GM18511 (cell line): ENCODE results near the gene ZFP69B.
"Not testable (repeated sequence)": the region's sequence is repeated elsewhere in the genome, so short reads cannot be mapped to it uniquely, and the experiment has no call there.

Source experiments
- ATAC-seq: cut with Tn5 transposase; IDR thresholded peaks from one replicate; pipeline ENCODE4 v1.9.1; 2021; ENCODE audit warnings: mild to moderate bottlenecking, moderate library complexity; ENCODE audit not compliant: unreplicated experiment

ZFP69B gene

DNA sequence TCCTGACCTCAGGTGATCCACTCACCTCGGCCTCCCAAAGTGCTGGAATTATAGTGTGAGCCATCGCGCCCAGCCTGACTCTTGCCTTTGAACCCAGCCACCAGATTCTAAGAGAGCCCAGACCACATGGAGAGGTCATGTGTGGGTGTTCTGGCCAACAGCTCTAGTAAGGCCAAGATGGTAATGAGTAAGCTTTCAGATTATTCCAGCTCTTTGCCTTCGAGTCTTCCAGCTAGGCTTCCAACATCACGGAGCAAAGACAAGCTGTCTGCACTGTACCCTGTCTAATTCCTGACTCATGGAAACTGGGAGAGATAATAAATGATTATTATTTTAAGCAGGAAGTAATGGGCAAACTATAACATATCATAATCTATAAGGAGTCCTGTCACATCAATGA lies 14.8 kb upstream of the ZFP69B start:
- ATAC-seq: no peak

DNA sequence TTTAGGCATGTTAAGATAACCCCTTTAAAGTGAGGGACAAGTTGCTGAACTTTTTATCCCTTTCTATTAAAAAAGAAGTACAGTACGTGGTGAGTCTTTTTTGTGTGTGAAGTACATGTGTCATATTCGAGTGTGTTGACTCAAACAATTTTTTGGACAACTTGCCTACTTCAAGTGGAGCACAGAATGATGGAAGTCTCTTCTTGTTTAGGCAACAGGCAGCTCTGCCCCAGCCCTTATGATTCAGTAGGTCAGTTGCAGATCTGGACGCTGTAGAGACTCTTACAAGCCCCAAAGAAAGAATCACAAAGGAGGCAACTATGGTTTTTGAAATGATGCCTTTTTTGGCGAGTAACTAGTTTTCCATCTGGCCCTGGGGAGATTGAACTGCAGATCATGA lies 14.4 kb upstream of the ZFP69B start:
- ATAC-seq: no peak

DNA sequence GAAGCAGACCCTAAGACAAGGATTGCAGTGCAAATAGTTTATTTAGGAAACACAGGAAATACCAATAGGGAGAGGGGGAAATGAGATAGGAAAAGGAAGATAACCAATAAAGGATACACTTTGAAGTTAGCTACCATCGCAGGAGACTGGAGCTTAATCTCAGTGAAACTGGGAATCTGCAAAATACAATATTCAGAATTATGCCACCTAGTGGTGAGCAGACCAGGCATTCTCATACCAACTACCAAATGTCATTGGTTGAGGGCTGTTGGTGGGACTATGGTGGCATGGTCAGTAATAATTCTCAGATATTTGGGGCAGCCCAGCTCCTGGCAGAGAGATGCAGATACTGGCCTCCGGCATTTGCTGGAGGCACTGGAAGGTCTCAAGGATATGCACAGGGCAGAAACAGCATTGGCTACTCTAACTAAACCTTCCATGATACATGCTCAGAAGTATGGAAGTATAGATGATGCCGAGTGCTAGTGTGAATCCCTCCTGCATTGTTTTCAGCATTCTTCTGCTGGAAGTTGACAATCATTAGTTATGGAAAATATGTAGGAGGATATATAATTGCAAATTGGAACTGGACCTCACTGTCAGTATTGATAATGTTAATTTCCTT lies 11.8 kb upstream of the ZFP69B start:
- no peak for ATAC-seq

DNA sequence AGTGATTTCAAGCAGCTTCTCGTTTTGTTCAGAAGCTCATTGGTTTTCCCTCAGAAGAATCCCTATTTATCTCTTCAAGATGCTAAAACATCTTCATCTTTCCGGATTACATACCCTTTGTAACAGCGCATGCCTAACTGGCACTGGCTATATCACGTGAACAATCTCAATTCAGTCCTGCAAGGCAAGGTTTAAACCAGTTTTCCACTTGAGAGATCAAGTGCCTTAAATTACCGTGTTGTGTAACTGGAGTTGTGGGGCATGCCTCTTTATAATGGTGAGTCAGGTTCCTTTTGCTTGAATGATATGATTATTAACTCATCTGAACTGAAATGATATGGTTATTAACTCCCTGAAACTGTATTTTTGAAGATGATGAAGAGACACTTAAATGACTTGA lies 11.0 kb upstream of the ZFP69B start:
- no peak for ATAC-seq

DNA sequence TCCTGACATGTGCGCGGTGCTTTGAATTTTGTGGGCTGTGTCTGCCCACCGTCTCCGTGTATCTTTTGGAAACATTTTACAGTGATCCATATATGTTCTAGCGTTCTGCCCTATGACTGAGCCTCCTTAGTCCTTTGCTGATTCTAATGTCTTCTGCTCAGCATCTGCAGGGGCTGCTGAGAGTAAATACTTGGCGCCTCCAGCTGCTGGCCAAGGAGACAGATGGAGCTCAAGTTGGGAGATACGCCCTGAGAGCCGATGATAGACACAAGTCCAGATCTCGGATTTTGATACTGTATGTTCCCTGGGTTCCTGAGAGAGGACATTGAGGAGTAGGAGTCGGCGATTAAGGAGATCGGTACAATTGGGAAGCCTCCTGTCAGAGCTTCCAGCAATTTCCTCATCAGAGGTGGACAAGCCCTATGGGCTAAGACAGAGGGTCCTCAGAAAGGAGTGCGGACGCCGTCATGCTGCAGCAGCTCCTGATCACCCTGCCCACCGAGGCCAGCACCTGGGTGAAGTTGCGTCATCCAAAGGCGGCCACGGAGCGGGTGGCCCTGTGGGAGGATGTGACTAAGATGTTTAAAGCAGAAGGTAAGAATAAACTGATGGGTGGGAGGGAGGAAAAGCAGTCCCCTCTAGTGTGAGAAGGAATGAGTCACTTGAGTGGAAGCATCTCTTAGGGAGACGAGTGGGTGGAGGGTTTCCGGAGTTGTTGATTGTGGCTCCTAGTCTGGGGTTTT lies 390 bp downstream of the ZFP69B start:
- peak; percentile 50 for ATAC-seq

DNA sequence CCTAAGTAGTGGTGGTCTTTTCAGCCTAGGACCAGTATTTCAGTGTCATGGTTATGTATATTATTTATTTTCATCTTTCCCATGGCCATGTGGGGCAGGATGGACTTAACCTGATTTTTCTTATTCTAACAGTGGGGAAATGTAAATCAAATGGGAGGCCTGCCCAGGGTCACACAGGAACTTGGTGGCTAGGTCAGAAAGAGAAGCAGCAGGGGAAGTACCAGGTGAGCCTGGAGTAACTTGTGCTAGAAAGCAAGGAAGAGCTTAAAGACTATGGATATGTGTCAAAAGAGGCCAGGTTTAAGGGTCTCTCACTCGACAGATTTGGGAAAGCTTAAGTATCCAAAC lies 936 bp downstream of the ZFP69B start:
- peak; percentile 3 for ATAC-seq

DNA sequence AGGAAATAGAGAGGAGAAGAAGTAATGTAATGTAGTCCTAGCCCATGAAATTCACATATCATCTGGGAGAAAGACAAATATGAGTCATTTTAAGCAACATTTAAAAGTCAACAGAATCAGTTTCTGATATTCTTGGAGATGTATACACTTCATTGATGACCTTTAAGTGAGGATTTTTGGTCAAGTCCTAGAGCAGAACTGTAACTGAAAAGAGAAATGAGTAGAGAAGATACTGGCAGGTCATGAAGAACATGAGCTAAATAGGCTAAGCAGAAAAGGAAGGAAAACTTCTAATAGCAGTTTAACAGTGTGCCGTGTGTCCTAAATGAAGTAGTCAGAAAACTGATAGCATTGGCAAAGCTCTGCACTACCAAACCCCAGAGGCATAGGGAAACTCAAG lies 4.6 kb downstream of the ZFP69B start:
- no peak for ATAC-seq

DNA sequence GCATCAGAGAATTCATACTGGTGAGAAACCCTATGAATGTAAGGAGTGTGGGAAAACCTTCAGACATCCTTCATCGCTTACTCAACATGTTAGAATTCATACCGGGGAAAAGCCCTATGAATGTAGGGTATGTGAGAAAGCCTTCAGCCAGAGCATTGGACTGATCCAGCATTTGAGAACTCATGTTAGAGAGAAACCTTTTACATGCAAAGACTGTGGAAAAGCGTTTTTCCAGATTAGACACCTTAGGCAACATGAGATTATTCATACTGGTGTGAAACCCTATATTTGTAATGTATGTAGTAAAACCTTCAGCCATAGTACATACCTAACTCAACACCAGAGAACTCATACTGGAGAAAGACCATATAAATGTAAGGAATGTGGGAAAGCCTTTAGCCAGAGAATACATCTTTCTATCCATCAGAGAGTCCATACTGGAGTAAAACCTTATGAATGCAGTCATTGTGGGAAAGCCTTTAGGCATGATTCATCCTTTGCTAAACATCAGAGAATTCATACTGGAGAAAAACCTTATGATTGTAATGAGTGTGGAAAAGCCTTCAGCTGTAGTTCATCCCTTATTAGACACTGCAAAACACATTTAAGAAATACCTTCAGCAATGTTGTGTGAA lies 12.8 kb downstream of the ZFP69B start:
- ATAC-seq: no peak

DNA sequence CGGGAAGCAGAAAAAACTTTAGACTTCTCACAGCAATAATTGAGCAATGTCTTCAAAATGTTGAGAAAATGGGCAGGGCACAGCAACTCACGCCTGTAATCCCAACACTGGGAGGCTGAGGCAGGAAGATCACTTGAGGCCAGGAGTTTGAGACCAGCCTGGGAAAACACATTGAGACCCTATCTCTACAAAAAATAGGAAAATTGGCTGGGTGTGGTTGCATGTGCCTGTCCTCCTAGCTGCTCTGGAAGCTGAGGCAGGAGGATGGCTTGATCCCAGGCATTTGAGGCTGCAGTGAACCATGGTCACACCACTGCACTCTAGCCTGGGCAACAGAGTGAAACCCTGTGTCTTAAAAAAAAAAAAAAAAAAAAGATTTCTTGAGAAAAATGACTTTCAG lies 19.1 kb downstream of the ZFP69B start:
- ATAC-seq: no peak

DNA sequence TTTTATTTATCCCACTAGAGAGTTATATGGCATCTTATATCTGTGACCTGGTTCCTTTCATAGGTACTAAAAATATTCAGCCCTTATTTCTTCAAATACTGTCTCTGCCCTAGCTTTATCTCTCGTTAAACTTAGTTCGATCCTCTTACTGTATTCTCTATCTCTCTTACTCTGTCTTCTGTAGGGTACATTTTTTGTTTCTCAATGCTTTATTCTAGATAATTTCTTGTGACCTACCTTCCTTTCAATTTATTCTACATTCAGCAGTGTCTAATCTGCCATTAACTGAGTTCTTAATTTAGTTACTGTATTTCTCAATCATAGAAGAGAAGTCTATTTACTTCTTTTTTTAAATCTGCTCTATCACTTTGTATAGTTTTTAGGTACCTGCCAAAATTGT lies 25.0 kb downstream of the ZFP69B start:
- no peak for ATAC-seq

DNA sequence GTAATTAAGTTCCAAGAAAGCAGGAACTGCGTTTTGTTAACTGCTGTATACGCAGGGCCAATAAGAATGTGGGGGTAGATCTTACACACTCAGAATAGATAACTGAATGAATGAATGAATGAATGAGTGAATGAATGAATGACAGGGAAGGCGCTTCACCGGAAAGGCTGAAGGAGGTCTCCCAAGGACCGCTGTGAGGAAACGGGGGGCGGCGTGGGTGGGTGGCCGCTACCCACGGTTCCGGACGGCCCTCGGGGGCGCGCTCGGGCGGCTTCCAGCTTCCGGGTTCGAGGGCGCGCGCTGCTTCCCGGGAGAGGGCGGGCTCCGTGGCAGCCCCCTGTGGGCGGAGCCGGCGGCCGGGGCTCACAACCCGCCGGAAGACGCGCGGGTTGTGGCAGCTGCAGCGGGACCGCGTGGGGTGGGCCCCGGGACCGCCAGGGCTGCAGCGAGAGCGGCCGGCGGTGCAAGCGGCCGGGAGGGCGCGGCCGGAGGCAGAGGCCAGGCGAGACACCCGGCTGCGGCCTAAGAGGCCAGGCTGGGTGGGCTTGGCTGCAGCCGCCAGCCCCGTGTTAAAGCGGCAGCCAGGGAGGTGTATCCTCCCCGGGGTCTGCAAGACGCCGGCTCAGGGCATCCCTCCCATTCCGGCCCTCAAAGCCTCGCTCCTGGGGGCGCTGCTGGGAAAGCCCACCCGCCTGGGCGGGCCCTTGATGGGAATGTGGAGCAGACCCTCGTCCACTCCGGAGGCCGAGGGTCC lies 26.8 kb downstream of the ZFP69B start, which contains the start of gene ZFP69:
TSS of gene ZFP69 (plus strand) at position 367 of the 754 bp plus-strand sequence. CDS start 2,072 bp downstream, outside the sequence.
- ATAC-seq: peak; percentile 70

DNA sequence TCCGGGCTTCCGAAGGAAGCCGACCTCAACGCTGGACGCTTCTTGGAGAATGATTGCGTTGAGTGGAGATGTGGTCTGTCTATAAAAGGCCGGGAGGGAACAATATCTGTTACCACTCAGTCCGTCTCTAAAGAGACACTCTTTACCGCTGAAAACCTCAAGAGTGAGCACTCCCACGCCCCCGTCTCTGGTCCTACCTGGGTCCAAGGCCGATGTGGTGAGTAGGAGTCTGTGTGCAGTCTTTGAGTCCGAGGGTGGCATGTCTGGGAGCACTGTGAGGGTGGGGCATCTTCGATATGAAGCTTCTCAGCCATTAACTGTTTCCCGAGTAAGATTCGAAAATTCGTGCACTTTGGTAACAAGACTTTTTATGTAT lies 27.4 kb downstream of the ZFP69B start:
- peak; percentile 37 for ATAC-seq

DNA sequence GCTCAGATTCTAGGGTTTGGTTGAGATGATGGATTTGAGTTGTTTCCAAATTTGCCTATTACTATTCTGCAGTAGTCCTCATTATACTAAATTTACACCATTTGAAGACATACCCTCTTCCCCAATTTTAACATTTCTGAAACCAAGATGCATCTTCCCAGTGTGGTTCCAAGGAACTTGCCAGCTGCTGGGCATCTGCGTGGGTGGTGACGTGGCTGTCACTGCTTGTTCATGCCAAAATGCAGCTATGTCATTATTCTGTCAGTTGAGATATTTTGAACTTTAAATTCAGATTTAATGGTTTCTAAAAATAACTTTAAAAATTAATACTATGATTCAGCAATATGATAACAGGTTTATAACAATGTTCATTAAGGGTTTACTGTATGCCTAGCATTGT lies 28.0 kb downstream of the ZFP69B start:
- no peak for ATAC-seq

DNA sequence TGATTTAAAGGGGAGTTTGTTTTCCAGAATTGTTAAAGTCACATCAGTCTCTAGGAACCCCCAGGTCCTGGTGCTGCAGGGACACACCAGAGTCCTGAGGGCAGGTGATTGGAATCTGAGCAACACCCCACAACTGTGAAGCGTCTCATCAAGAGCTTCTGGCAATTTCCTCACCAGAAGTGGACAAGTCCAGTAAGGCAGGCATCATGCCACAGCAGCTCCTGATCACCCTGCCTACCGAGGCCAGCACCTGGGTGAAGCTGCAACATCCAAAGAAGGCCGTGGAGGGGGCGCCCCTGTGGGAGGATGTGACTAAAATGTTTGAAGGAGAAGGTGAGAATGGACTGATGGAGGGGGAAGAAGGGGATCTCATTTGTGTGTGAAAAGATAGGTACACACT lies 28.9 kb downstream of the ZFP69B start:
- ATAC-seq: no peak

DNA sequence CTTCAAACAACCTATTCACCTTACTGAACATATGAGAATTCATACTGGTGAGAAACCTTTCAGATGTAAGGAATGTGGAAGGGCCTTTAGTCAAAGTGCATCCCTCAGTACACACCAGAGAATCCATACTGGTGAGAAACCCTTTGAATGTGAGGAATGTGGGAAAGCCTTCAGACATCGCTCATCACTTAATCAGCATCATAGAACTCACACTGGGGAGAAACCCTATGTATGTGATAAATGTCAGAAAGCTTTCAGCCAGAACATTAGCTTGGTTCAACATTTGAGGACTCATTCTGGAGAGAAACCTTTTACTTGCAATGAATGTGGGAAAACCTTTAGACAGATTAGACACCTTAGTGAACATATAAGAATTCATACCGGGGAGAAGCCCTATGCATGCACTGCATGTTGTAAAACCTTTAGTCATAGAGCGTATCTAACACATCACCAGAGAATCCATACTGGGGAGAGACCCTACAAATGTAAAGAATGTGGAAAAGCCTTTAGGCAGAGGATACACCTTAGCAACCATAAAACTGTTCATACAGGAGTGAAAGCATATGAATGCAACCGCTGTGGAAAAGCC lies 45.1 kb downstream of the ZFP69B start:
- ATAC-seq: no peak

DNA sequence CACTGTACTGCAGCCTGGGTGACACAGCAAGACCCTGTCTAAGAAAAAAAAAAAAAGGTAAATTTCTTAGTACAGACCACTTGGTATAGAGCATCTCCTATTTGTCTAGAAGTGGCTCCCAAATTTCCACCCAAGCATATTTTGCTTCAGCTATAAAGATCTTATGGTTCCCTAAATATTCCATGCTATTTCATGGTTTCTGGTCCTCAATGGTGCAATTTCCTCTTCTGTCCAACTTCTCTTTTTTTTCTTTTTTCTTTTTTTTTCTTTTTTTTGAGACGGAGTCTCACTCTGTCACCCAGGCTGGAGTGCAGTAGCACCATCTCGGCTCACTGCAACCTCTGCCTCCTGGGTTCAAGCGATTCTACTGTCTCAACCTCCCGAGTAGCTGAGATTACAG lies 52.4 kb downstream of the ZFP69B start:
- not testable (repeated sequence) for ATAC-seq

DNA sequence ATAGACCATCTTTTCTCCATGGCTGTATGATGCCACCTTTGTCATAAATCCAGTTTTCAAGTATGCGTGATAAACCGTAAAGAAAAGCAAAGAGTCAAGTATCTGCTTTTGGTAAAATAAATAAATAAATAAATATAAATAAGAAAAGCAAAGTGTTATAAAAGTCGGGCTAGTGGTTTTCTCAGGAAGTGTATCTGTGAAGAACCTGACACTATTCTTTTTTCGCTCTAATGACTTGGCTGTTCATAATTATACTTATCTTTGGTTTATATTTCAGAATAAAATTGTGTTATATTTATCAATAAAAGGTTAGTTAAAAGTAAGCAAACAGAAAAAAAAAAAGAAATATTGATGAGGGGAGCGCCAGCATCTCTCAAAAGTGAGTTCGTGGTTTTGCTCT lies 57.7 kb downstream of the ZFP69B start:
- ATAC-seq: no peak

DNA sequence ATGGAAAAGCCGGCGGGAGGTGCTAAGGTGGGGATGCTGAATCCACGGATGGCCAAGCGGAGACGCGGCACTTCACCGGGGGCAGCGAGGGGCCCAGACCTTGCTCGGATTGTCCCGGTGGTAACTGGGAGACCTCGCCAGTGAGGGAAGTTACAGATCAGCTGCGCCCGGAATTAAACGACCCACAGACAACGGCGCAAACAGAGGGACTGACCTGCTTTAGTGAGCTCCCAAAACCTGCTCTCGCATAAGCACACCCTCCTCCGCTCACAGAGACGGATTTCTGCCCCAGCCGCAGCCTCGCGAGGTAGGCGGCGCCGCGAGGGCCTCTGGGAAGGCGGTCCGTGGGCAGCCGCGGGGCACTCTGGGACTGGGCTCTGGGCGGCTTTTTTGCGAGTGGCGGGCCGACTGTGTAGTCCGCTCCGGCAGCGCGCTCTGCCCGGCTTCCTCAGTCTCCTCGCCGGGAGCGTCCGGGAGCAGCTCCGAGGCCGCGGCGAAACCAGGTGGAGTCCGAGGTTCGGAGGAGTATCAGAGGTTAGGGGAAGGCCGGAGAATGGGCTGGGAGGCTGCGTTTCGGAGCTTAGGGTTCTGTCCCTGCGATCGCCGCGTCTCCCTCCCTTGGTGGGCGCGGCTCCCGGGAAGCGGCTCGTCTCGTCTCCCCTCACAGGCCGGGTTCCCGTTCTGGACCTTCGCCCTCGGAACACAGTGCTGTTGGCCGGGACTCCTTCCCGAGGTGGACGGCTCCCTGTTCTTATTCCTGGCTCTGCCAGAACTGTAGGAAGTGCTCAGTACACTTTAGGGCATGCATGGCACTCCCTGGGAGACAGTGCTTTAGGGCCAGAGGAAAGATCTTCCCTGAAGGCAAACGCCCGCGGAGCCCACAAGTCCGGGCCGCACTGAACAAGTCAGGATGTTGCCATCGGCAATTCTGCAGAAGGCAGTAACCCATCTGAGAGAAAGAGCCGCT lies 58.4 kb downstream of the ZFP69B start, which contains the start of gene EXO5:
TSS of gene EXO5 (plus strand) at position 393 of the 967 bp plus-strand sequence. CDS start 5,778 bp downstream, outside the sequence.
- ATAC-seq: peak; percentile 95
